Hair follicular keratinocyte (primary cell): ENCODE results near the gene FBXW7. TPM values are rescaled to one million over a fixed set of nuclear protein-coding genes. Genes with fewer than 3 reads are reported as not detected.

ENCODE experiments used
- total RNA-seq: library from RNA; depleted of rRNA; stranded (reverse); fragments of >200 nt; gene quantifications from 2 replicates; pipeline ENCODE4 v1.2.3, GENCODE V29; 2015

FBXW7 gene
- total RNA-seq: 18.7 and 35.5 TPM in 2 replicates

GRCh38 chr4:152535903-152536544 lies at the start of gene FBXW7:
Gene FBXW7, minus strand, starts transcription at chr4:152536092. Its CDS starts 124,289 bp downstream, at chr4:152411803.

Other genes starting within 250 kb of the FBXW7 start
- gene TMEM154, start 143.9 kb upstream of the FBXW7 start, total RNA-seq: 30.5 and 66.2 TPM in 2 replicates
- 0.11 TPM in 1 of 2 replicates, not detected in the other for gene TIGD4, start 243.6 kb upstream of the FBXW7 start, total RNA-seq
- 23.1 and 32.2 TPM in 2 replicates for gene ARFIP1, start 243.9 kb upstream of the FBXW7 start, total RNA-seq